GM12878 (cell line): ENCODE results near the gene LTBP2. TPM values are rescaled to one million over a fixed set of nuclear protein-coding genes. Genes with fewer than 3 reads are reported as not detected.

Experiments used
- ATAC-seq: fragments of 200-7000 bp; cut with Tn5 transposase; 3 replicates; pipeline ENCODE4 v1.9.1; 2020; ENCODE audit warnings: mild to moderate bottlenecking, moderate library complexity
- BruUV-seq: library from RNA; stranded (reverse); fragments of 400-500 nt; replicated peaks from 2 replicates; lab custom pipeline; 2021; lab: Mats Ljungman, UMichigan
- CTCF ChIA-PET: fragments of 300-600 bp; sonication (Branson Sonifier 250); formaldehyde crosslinking; extraction: SDS; loops from one replicate; lab custom pipeline; 2021; ENCODE audit warnings: inconsistent platforms; lab: Yijun Ruan, JAX
- POLR2A ChIA-PET: fragments of 350-600 bp; formaldehyde crosslinking; extraction: SDS; loops from one replicate; lab custom pipeline; 2021; ENCODE audit warnings: inconsistent platforms; lab: Charles Lee
- RAD21 ChIA-PET: fragments of 300-600 bp; sonication (Branson Sonifier 250); formaldehyde crosslinking; loops from one replicate; lab custom pipeline; 2023; ENCODE audit warnings: antibody characterized with exemption; ENCODE audit not compliant: unreplicated experiment; lab: Charles Lee
- SMC1A ChIA-PET: fragments of 300-600 bp; sonication (Branson Sonifier 250); formaldehyde crosslinking; loops from one replicate; lab custom pipeline; 2023; ENCODE audit not compliant: unreplicated experiment, uncharacterized antibody; lab: Charles Lee
- DNase-seq: peaks from one replicate; pipeline ENCODE4 v3.0.0-alpha.2; 2011; ENCODE audit warnings: low read depth, low spot score
- FAIRE-seq: peaks from 3 replicates; lab custom pipeline; 2011; peaks lifted over from hg19 to GRCh38; lab: Jason Lieb, UNC
- H2AFZ ChIP-seq: 2 replicates; pipeline ENCODE4 v1.6.0; 2011; ENCODE audit warnings: low read depth, low read length, control low read depth; ENCODE audit not compliant: control insufficient read depth
- H3K27ac ChIP-seq: 2 replicates; pipeline ENCODE4 v1.5.1; 2011; ENCODE audit warnings: control low read depth; ENCODE audit not compliant: control insufficient read depth, insufficient read depth
- H3K27me3 ChIP-seq, 2 experiments: replicated peaks in 1 of 2; 2 replicates each; pipeline versions ENCODE4 v1.6.0 to v1.6.1; 2011; ENCODE audit warnings: low read length in 1 of 2; ENCODE audit not compliant: control insufficient read depth in 2 of 2, insufficient read depth in 2 of 2
- H3K36me3 ChIP-seq, 2 experiments: 2 replicates each; pipeline ENCODE4 v1.5.1; 2011; ENCODE audit warnings: low read length in 1 of 2; ENCODE audit not compliant: control insufficient read depth in 2 of 2, insufficient read depth in 2 of 2
- H3K4me1 ChIP-seq: 2 replicates; pipeline ENCODE4 v1.6.1; 2011; ENCODE audit warnings: mild to moderate bottlenecking, low read length, moderate library complexity, mixed read lengths; ENCODE audit not compliant: control insufficient read depth, insufficient read depth
- H3K4me2 ChIP-seq: 2 replicates; pipeline ENCODE4 v1.6.0; 2011; ENCODE audit warnings: control low read depth; ENCODE audit not compliant: control insufficient read depth, insufficient read depth
- H3K4me3 ChIP-seq: fragments of 200-600 bp; sonication (generic); 2 replicates; pipeline ENCODE4 v1.5.1; 2016
- H3K79me2 ChIP-seq: 2 replicates; pipeline ENCODE4 v1.6.0; 2011; ENCODE audit warnings: low read length; ENCODE audit not compliant: control insufficient read depth, insufficient read depth
- H3K9ac ChIP-seq: 2 replicates; pipeline ENCODE4 v1.8.0; 2011; ENCODE audit warnings: low read length, control low read depth, mixed read lengths; ENCODE audit not compliant: control insufficient read depth, insufficient read depth
- H3K9me3 ChIP-seq: replicated peaks from 3 replicates; pipeline ENCODE4 v1.5.1; 2011; ENCODE audit warnings: mild to moderate bottlenecking, low read length; ENCODE audit not compliant: control insufficient read depth, insufficient read depth
- H4K20me1 ChIP-seq: 2 replicates; pipeline ENCODE4 v1.6.0; 2011; ENCODE audit not compliant: control insufficient read depth, insufficient read depth
- BRCA1 ChIP-seq: IDR thresholded peaks from 2 replicates; pipeline ENCODE4 v1.6.1; 2011; ENCODE audit warnings: low read depth, low read length, improper control_type of control experiment
- EP300 ChIP-seq, 2 experiments: fragments of 150-350 bp in 1 of 2; IDR thresholded peaks; 2 replicates each; pipeline ENCODE4 v1.6.1; 2011 to 2012; ENCODE audit warnings: low read depth in 2 of 2, low read length in 2 of 2, borderline replicate concordance in 1 of 2, improper control_type of control experiment in 1 of 2, inconsistent platforms in 1 of 2; ENCODE audit not compliant: control insufficient read depth in 1 of 2
- ESRRA ChIP-seq: IDR thresholded peaks from 2 replicates; pipeline ENCODE4 v1.6.1; 2012; ENCODE audit warnings: mild to moderate bottlenecking, low read length, improper control_type of control experiment
- HDGF ChIP-seq: fragments of 450-650 bp; IDR thresholded peaks from 2 replicates; pipeline ENCODE4 v1.6.1; 2016; ENCODE audit warnings: antibody characterized with exemption
- HSF1 ChIP-seq: fragments of 150-350 bp; IDR thresholded peaks from 2 replicates; pipeline ENCODE4 v1.6.1; 2014; ENCODE audit warnings: mild to moderate bottlenecking, low read depth, low read length
- MEF2B ChIP-seq: fragments of 450-650 bp; IDR thresholded peaks from 2 replicates; pipeline ENCODE4 v1.6.1; 2018; ENCODE audit warnings: mild to moderate bottlenecking, moderate library complexity; ENCODE audit not compliant: partially characterized antibody, poor library complexity, severe bottlenecking
- MYB ChIP-seq: fragments of 150-350 bp; IDR thresholded peaks from 2 replicates; pipeline ENCODE4 v1.6.1; 2014; ENCODE audit warnings: mild to moderate bottlenecking, low read depth, low read length, borderline replicate concordance
- PBX3 ChIP-seq: IDR thresholded peaks from 2 replicates; pipeline ENCODE4 v1.6.1; 2011; ENCODE audit warnings: mild to moderate bottlenecking, low read depth, low read length, moderate library complexity; ENCODE audit not compliant: insufficient replicate concordance
- PML ChIP-seq: IDR thresholded peaks from 2 replicates; pipeline ENCODE4 v1.6.1; 2012; ENCODE audit warnings: low read length, inconsistent platforms
- POLR2AphosphoS5 ChIP-seq: IDR thresholded peaks from 2 replicates; pipeline ENCODE4 v1.6.1; 2011; ENCODE audit warnings: mild to moderate bottlenecking, low read length, inconsistent platforms
- RB1 ChIP-seq: fragments of 450-650 bp; formaldehyde crosslinking; IDR thresholded peaks from 2 replicates; pipeline ENCODE4 v1.6.1; 2017; ENCODE audit warnings: mild to moderate bottlenecking, borderline replicate concordance
- RELB ChIP-seq: fragments of 450-650 bp; IDR thresholded peaks from 2 replicates; pipeline ENCODE4 v1.6.1; 2017; ENCODE audit warnings: low read depth, mild to moderate bottlenecking, moderate library complexity
- SKIL ChIP-seq: fragments of 450-650 bp; IDR thresholded peaks from 2 replicates; pipeline ENCODE4 v1.6.1; 2017; ENCODE audit warnings: mild to moderate bottlenecking, low read depth, inconsistent platforms; ENCODE audit not compliant: poor library complexity, severe bottlenecking
- SP1 ChIP-seq: IDR thresholded peaks from one replicate; pipeline ENCODE4 v1.6.1; 2011; ENCODE audit warnings: low read depth, low read length
- SUZ12 ChIP-seq: fragments of 200-600 bp; sonication (generic); IDR thresholded peaks from one replicate; pipeline ENCODE4 v1.6.1; 2018; ENCODE audit warnings: antibody characterized with exemption, mild to moderate bottlenecking; ENCODE audit not compliant: unreplicated experiment
- TCF12 ChIP-seq: IDR thresholded peaks from 2 replicates; pipeline ENCODE4 v1.6.1; 2011; ENCODE audit warnings: low read depth, mild to moderate bottlenecking, low read length
- TCF3 ChIP-seq: IDR thresholded peaks from 2 replicates; pipeline ENCODE4 v1.6.1; 2012; ENCODE audit warnings: low read depth, mild to moderate bottlenecking, low read length, borderline replicate concordance; ENCODE audit not compliant: insufficient read depth
- WRNIP1 ChIP-seq: IDR thresholded peaks from 2 replicates; pipeline ENCODE4 v1.6.1; 2011; ENCODE audit warnings: low read depth, low read length, improper control_type of control experiment, borderline replicate concordance
- YBX1 ChIP-seq: fragments of 450-650 bp; IDR thresholded peaks from 2 replicates; pipeline ENCODE4 v1.6.1; 2016; ENCODE audit warnings: antibody characterized with exemption
- ZNF622 ChIP-seq: fragments of 450-650 bp; IDR thresholded peaks from 2 replicates; pipeline ENCODE4 v1.6.1; 2017; ENCODE audit warnings: mild to moderate bottlenecking, inconsistent platforms
- WGBS: methylation state at CpG from one replicate; pipeline ENCODE4 v1.1.6; 2016; ENCODE audit warnings: low lambda C conversion rate; ENCODE audit not compliant: insufficient replicate concordance, insufficient coverage; ENCODE audit errors: missing lambda C conversion rate; 5-methylcytosine and 5-hydroxymethylcytosine counted together
- in situ Hi-C: fragments of 300-500 bp; cut with MboI; formaldehyde crosslinking; loops from 9 replicates; pipeline ENCODE4 v1.14.3; 2018; ENCODE audit warnings: mixed read lengths
- intact Hi-C: fragments of 100-400 bp; cut with micrococcal nuclease; formaldehyde crosslinking; loops from one replicate; pipeline ENCODE4 v1.14.2; 2022; ENCODE audit not compliant: unreplicated experiment
- polyA plus RNA-seq, 11 experiments: library from polyadenylated mRNA; depleted of rRNA in 4 of 11; unstranded in 6 of 11; stranded (reverse) in 5 of 11; fragments of >200 nt; fragmentation: Nextera tagmentation in 4 of 11; fragmentation: Illumina TruSeq in 1 of 11; extraction: Ambion mirVana in 4 of 11; extraction: Trizol in 1 of 11; gene quantifications; 1 replicate in 1 of 11; 2 replicates in 10 of 11; pipeline versions ENCODE4 v1.2.1 to v1.2.3, GENCODE V29; 2011 to 2016; ENCODE audit warnings: inconsistent platforms in 2 of 11, missing spikeins in 2 of 11, low read depth in 1 of 11
- total RNA-seq, 4 experiments: library from RNA; depleted of rRNA in 3 of 4; stranded (reverse); fragments of >200 nt in 3 of 4; fragmentation: Illumina TruSeq in 1 of 4; extraction: Trizol in 1 of 4; gene quantifications; 2 replicates each; pipeline versions ENCODE4 v1.2.1 to v1.2.3, GENCODE V29; 2013 to 2021

Gene LTBP2
- total and polyA plus RNA-seq, 10 of the 15 experiments (the other 5 are each of a cell fraction or from before 2014, with no cell fraction given), result 0.03 to 0.23 (median 0.06) TPM; not detected in 1

- CTCF ChIA-PET, result interaction anchor here (1.2 to 1.8 kb wide), 3 partner anchors 8 to 240 kb away, joined by 3 to 6 read pairs (median 3); partner anchors contain the start of gene LTBP2
- Histone ChIP-seq H4K20me1 (no peaks in the 10 kb centered on the region), H3K36me3 (no peaks in the 10 kb centered on the region), H3K4me1 (peaks cover 12% of the 10 kb centered on the region), H3K4me2 (no peak overlapping the region), H3K27me3 (no peaks in the 10 kb centered on the region; a peak in 1 of 4 replicates), H3K4me3 (no peak overlapping the region), H3K9me3 (no peaks in the 10 kb centered on the region), H3K27ac (no peak overlapping the region), H3K9ac (no peak overlapping the region), H3K79me2 (no peaks in the 10 kb centered on the region), H2AFZ (no peak overlapping the region)
- POLR2A ChIA-PET, result no interaction called here
- no TSS peak for BruUV-seq
- 47% methylated on average over 2 of the region's 2 CpGs for WGBS
- FAIRE-seq (no peak), ATAC-seq (peak; percentile 63), DNase-seq (no peak)
- intact Hi-C loops, result no loop called here
- in situ Hi-C loops, result no loop called here
- SMC1A ChIA-PET, result no interaction called here
- RAD21 ChIA-PET, result no interaction called here
- TF ChIP-seq TCF12 (no peak), ESRRA (no peak), YBX1 (no peak), HSF1 (no peak), TCF3 (no peak), WRNIP1 (no peak), RB1 (no peak), PBX3 (no peak), BRCA1 (no peak), POLR2AphosphoS5 (no peak), SP1 (no peak), PML (no peak), MEF2B (no peak), MYB (no peak), RELB (no peak), HDGF (no peak), ZNF622 (no peak), SUZ12 (no peak), SKIL (no peak), EP300 (IDR thresholded peaks at IDR 0.05; ENCODE audit: borderline replicate concordance in 1 of 2, control insufficient read depth in 1 of 2, low read depth in 2 of 2, low read length in 2 of 2) (no peak)
Measured at GRCh38 chr14:74620497-74620921, 8.5 kb upstream of the LTBP2 start.
